ENCODE measurements around the gene ABLIM3.
"Not testable (repeated sequence)": the region's sequence is repeated elsewhere in the genome, so short reads cannot be mapped to it uniquely, and the experiment has no call there.

DNA sequence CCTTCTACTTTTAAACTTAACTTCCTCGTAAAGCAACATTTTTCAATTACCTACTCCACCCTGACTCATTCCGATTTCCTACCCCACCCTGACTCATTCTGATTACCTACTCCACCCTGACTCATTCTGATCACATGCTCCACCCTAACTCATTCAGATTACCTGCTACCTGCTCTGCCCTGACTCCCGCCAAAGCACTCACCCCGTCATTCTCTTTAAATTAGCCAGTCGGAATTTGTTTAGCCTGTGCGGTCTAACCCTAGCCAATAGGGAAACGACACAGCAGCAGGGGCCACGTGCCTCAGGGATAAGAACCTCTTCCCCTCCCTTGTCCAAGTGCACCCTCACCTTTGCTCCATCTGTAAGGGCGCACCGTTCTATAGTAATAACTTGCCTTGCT lies 46.3 kb downstream of the ABLIM3 start:
- not testable (repeated sequence) for TF ChIP-seq CHD2 (IDR thresholded peaks at IDR 0.05; ENCODE audit: borderline replicate concordance, low read depth, low read length); EP300 (IDR thresholded peaks at IDR 0.05; ENCODE audit: borderline replicate concordance in 1 of 2, control insufficient read depth in 1 of 2, low read depth in 2 of 2, low read length in 2 of 2); EZH2 (IDR thresholded peaks at IDR 0.05; ENCODE audit: borderline replicate concordance, control insufficient read depth, low read depth, low read length); CTCF (IDR thresholded peaks at IDR 0.05 in 2 of 3, conservative IDR thresholded peaks at IDR 0.05 in 1 of 3; ENCODE audit: control insufficient read depth in 2 of 3, extremely low read depth in 1 of 3, insufficient read depth in 1 of 3, low read depth in 3 of 3, low read length in 3 of 3); POLR2AphosphoS5 (IDR thresholded peaks at IDR 0.05; ENCODE audit: low read length)
